ENCODE measurements around the gene DAZAP1. TPM values are rescaled to one million over a fixed set of nuclear protein-coding genes. Genes with fewer than 3 reads are reported as not detected.

The DAZAP1 gene
- total RNA-seq, 1 donor from 2014 or later = 48.1 TPM

- no peak for ATAC-seq
- no peak for DNase-seq (ENCODE audit: low spot score)
These were observed 14.4 kb upstream of the DAZAP1 start for GRCh38 chr19:1392939-1393530.

- ATAC-seq (no peak), DNase-seq (ENCODE audit: low spot score) (no peak)
These were observed 13.5 kb upstream of the DAZAP1 start for GRCh38 chr19:1393841-1394240.

GRCh38 chr19:1394252-1395193 lies 12.9 kb upstream of the DAZAP1 start:
- ATAC-seq = peak; percentile 61
- DNase-seq (ENCODE audit: low spot score) = peak; percentile 87

- DNase-seq (ENCODE audit: low spot score) (peak; percentile 95), ATAC-seq (peak; percentile 54)
These were observed 12.0 kb upstream of the DAZAP1 start for GRCh38 chr19:1395194-1396018.

- ATAC-seq (peak; percentile 43), DNase-seq (ENCODE audit: low spot score) (peak; percentile 80)
These were observed 11.2 kb upstream of the DAZAP1 start for GRCh38 chr19:1396019-1396767.

- peak; percentile 13 for ATAC-seq
- DNase-seq (ENCODE audit: low spot score) = peak; percentile 77
These were observed 10.4 kb upstream of the DAZAP1 start for GRCh38 chr19:1396768-1397679.

GRCh38 chr19:1397838-1398237 lies 9.5 kb upstream of the DAZAP1 start:
- DNase-seq (ENCODE audit: low spot score) (no peak), ATAC-seq (no peak)

GRCh38 chr19:1399079-1399478 lies 8.3 kb upstream of the DAZAP1 start:
- DNase-seq (ENCODE audit: low spot score) (no peak), ATAC-seq (no peak)

GRCh38 chr19:1399745-1400144 lies 7.6 kb upstream of the DAZAP1 start:
- DNase-seq (ENCODE audit: low spot score) = no peak
- ATAC-seq = no peak

GRCh38 chr19:1400281-1401137 lies 6.9 kb upstream of the DAZAP1 start:
- peak; percentile 97 for DNase-seq (ENCODE audit: low spot score)
- peak; percentile 50 for ATAC-seq

- DNase-seq (ENCODE audit: low spot score) (peak; percentile 75), ATAC-seq (peak; percentile 60)
These were observed 6.1 kb upstream of the DAZAP1 start, which contains the start of gene GAMT for GRCh38 chr19:1401138-1401888. TSS of gene GAMT (minus strand) at chr19:1401542. CDS start at chr19:1401476, 66 bp downstream.

GRCh38 chr19:1401889-1402217 lies 5.5 kb upstream of the DAZAP1 start:
- DNase-seq (ENCODE audit: low spot score) (no peak), ATAC-seq (no peak)

- DNase-seq (ENCODE audit: low spot score) (no peak), ATAC-seq (no peak)
These were observed 4.8 kb upstream of the DAZAP1 start for GRCh38 chr19:1402411-1403070.

- peak; percentile 100 for DNase-seq (ENCODE audit: low spot score)
- ATAC-seq = peak; percentile 88
These were observed 435 bp upstream of the DAZAP1 start for GRCh38 chr19:1406774-1407527.

- peak; percentile 5 for ATAC-seq
- no peak for DNase-seq (ENCODE audit: low spot score)
These were observed 1.2 kb downstream of the DAZAP1 start for GRCh38 chr19:1408300-1409203.

All from left lobe of liver (tissue), 2 donors.